GM10847 (cell line): ENCODE data around the gene CHD9NB.

Source experiments
- POLR2A ChIP-seq: IDR thresholded peaks from 2 replicates; pipeline ENCODE4 v1.6.1; 2011; ENCODE audit not compliant: insufficient read length; ENCODE audit errors: extremely low read depth

Gene CHD9NB

GRCh38 chr16:53018834-53019416 is 33.8 kb downstream of the CHD9NB start:
- TF ChIP-seq POLR2A = no peak

- no peak for TF ChIP-seq POLR2A
These were observed 38.4 kb downstream of the CHD9NB start for GRCh38 chr16:53014287-53014686.

DNA sequence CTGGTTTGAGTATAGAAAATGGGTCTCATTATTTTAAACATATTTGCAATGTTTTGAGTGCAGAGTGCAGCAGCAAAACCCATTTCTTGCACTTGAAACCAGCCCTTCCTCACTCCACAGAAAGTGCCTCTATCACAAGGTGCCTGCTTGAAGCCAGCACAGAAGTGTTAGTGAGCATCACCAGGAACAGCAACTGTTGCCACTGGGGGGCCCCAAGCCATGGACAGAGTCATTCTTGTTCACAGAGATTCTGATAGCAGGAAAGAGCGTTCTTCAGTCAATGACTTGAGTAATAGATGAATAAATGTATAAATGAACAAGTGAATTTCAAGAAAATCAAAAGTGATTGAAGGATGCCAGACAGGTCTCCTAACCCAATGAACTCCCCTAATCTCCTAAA is 45.6 kb downstream of the CHD9NB start:
- TF ChIP-seq POLR2A = no peak

DNA sequence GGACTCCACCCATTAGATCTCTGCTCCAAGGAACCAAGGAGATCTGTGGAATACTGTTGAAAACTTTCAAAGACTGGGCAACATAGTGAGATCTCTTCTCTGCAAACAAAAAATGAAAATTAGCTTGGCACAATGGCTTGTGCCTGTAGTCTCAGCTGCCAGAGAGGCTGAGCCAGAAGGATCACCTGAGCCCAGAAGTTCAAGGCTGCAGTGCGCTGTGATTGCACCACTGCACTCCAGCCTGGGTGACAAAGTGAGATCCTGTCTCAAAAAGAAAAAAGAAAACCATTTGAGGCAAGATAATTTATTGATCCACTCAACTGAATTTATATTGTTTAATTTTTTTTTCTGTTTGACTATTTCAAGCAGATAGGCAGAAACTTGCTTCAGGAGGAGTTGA is 54.8 kb downstream of the CHD9NB start:
- no peak for TF ChIP-seq POLR2A

- TF ChIP-seq POLR2A = no peak
These were observed 57.8 kb downstream of the CHD9NB start for GRCh38 chr16:52994942-52995341.

DNA sequence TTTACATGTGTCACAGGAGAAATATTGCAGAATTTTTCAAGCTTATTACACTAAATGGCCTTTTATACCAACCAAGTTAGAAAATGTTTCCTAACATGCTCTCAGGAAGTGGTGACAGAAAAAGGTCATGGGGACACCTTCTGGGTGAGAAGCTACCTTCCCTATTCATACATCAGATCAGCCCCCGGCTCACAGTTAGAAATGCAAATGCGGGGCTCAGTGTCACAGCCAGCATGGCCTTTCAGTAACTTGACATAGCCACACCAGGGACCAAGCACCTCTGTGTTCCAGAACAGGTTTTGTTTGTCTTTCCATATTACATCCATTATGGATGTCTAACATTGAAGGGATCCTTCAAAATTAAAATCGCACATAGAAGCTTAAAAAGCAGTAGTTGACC is 59.5 kb downstream of the CHD9NB start:
- no peak for TF ChIP-seq POLR2A

GRCh38 chr16:52991572-52991971 is 61.1 kb downstream of the CHD9NB start:
- TF ChIP-seq POLR2A = no peak
